Stimulated activated effector memory CD8-positive, alpha-beta T cell treated with anti-CD3 and anti-CD28 coated beads, Interleukin-12 subunit alpha, Interleukin-12 subunit beta, amount 100 ng/mL, for 72 hours (primary cell): ENCODE results near the gene CD200.
"Not testable (repeated sequence)": the region's sequence is repeated elsewhere in the genome, so short reads cannot be mapped to it uniquely, and the experiment has no call there.

Source experiments
- ATAC-seq: fragments of 150-1000 bp; cut with Tn5 transposase; 2 replicates; pipeline ENCODE4 v1.10.0; 2021
- DNase-seq, 2 donors: peaks; one replicate each; pipeline ENCODE4 v3.0.0; 2021 to 2022; ENCODE audit warnings: low spot score in 2 of 2
- H3K27ac Mint-ChIP-seq: one replicate; pipeline ENCODE4 v1.8.0; 2022; ENCODE audit warnings: mild to moderate bottlenecking, mixed read lengths
- H3K36me3 Mint-ChIP-seq: one replicate; pipeline ENCODE4 v1.8.0; 2022; ENCODE audit warnings: mild to moderate bottlenecking, mixed read lengths
- H3K4me1 Mint-ChIP-seq: one replicate; pipeline ENCODE4 v1.8.0; 2022; ENCODE audit warnings: mixed read lengths
- H3K4me3 Mint-ChIP-seq: one replicate; pipeline ENCODE4 v1.8.0; 2022; ENCODE audit warnings: mild to moderate bottlenecking, mixed read lengths
- H3K9me3 Mint-ChIP-seq: one replicate; pipeline ENCODE4 v1.8.0; 2022; ENCODE audit warnings: mixed read lengths

The CD200 gene

GRCh38 chr3:112384769-112385168, 51.8 kb downstream of the CD200 start:
- H3K9me3 Mint-ChIP-seq = no peaks in the 10 kb centered on the region
- peak; percentile 68 for ATAC-seq
- no peak overlapping the region for H3K4me3 Mint-ChIP-seq
- no peak for DNase-seq
- H3K36me3 Mint-ChIP-seq = no peaks in the 10 kb centered on the region
- peak overlapping the region; percentile 18 for H3K27ac Mint-ChIP-seq
- H3K4me1 Mint-ChIP-seq = peaks cover 14% of the 10 kb centered on the region

- ATAC-seq (no peak), DNase-seq (no peak)
- Mint-ChIP-seq H3K27ac (no peak overlapping the region), H3K4me3 (no peak overlapping the region), H3K36me3 (no peaks in the 10 kb centered on the region), H3K9me3 (peaks cover 4% of the 10 kb centered on the region), H3K4me1 (peaks cover 22% of the 10 kb centered on the region)
Measured at GRCh38 chr3:112388972-112389371, 56.0 kb downstream of the CD200 start.

GRCh38 chr3:112389961-112390360, 57.0 kb downstream of the CD200 start:
- H3K9me3 Mint-ChIP-seq = peaks cover 4% of the 10 kb centered on the region
- no peaks in the 10 kb centered on the region for H3K36me3 Mint-ChIP-seq
- ATAC-seq (no peak), DNase-seq (no peak)
- H3K4me1 Mint-ChIP-seq = peaks cover 17% of the 10 kb centered on the region
- H3K27ac Mint-ChIP-seq = no peak overlapping the region
- no peak overlapping the region for H3K4me3 Mint-ChIP-seq

GRCh38 chr3:112390783-112391641, 58.1 kb downstream of the CD200 start:
- H3K27ac Mint-ChIP-seq = no peak overlapping the region

GRCh38 chr3:112391648-112392047, 58.7 kb downstream of the CD200 start:
- Mint-ChIP-seq H3K4me3 (no peak overlapping the region), H3K27ac (no peak overlapping the region), H3K4me1 (peaks cover 8% of the 10 kb centered on the region), H3K36me3 (no peaks in the 10 kb centered on the region), H3K9me3 (peaks cover 4% of the 10 kb centered on the region)
- ATAC-seq (no peak), DNase-seq (no peak)

More at GRCh38 chr3:112390783-112391641, 58.1 kb downstream of the CD200 start:
- no peak overlapping the region for H3K4me3 Mint-ChIP-seq
- DNase-seq = no peak
- peaks cover 8% of the 10 kb centered on the region for H3K4me1 Mint-ChIP-seq
- no peaks in the 10 kb centered on the region for H3K36me3 Mint-ChIP-seq
- peak; percentile 61 for ATAC-seq
- peaks cover 4% of the 10 kb centered on the region for H3K9me3 Mint-ChIP-seq

- Mint-ChIP-seq H3K4me3 (no peak overlapping the region), H3K9me3 (peaks cover 4% of the 10 kb centered on the region), H3K4me1 (peaks cover 8% of the 10 kb centered on the region), H3K27ac (no peak overlapping the region), H3K36me3 (no peaks in the 10 kb centered on the region)
- DNase-seq = no peak
- ATAC-seq = no peak
Measured at GRCh38 chr3:112392393-112393359, 59.7 kb downstream of the CD200 start.

- ATAC-seq = no peak
- peaks cover 8% of the 10 kb centered on the region for H3K4me1 Mint-ChIP-seq
- H3K4me3 Mint-ChIP-seq = no peak overlapping the region
- no peak overlapping the region for H3K27ac Mint-ChIP-seq
- no peaks in the 10 kb centered on the region for H3K36me3 Mint-ChIP-seq
- H3K9me3 Mint-ChIP-seq = peaks cover 4% of the 10 kb centered on the region
- DNase-seq = no peak
Measured at GRCh38 chr3:112393360-112393728, 60.4 kb downstream of the CD200 start.

- peaks cover 4% of the 10 kb centered on the region for H3K9me3 Mint-ChIP-seq
- no peak overlapping the region for H3K27ac Mint-ChIP-seq
- no peaks in the 10 kb centered on the region for H3K36me3 Mint-ChIP-seq
- DNase-seq (no peak), ATAC-seq (no peak)
- H3K4me3 Mint-ChIP-seq = no peak overlapping the region
- peaks cover 8% of the 10 kb centered on the region for H3K4me1 Mint-ChIP-seq
Measured at GRCh38 chr3:112394003-112394640, 61.2 kb downstream of the CD200 start.

- Mint-ChIP-seq H3K27ac (no peak overlapping the region), H3K9me3 (peaks cover 4% of the 10 kb centered on the region), H3K36me3 (no peaks in the 10 kb centered on the region), H3K4me3 (no peak overlapping the region), H3K4me1 (peaks cover 8% of the 10 kb centered on the region)
- DNase-seq = no peak
- ATAC-seq = no peak
Measured at GRCh38 chr3:112395181-112395895, 62.4 kb downstream of the CD200 start.

- H3K4me1 Mint-ChIP-seq = peaks cover 8% of the 10 kb centered on the region
- H3K9me3 Mint-ChIP-seq = peaks cover 4% of the 10 kb centered on the region
- H3K27ac Mint-ChIP-seq = no peak overlapping the region
- DNase-seq (no peak), ATAC-seq (no peak)
- no peaks in the 10 kb centered on the region for H3K36me3 Mint-ChIP-seq
- H3K4me3 Mint-ChIP-seq = no peak overlapping the region
Measured at GRCh38 chr3:112395896-112396290, 62.9 kb downstream of the CD200 start.

GRCh38 chr3:112397556-112397955, 64.6 kb downstream of the CD200 start:
- no peak overlapping the region for H3K4me3 Mint-ChIP-seq
- DNase-seq (no peak), ATAC-seq (no peak)
- no peak overlapping the region for H3K27ac Mint-ChIP-seq
- peaks cover under 1% of the 10 kb centered on the region for H3K9me3 Mint-ChIP-seq
- H3K36me3 Mint-ChIP-seq = no peaks in the 10 kb centered on the region
- H3K4me1 Mint-ChIP-seq = no peaks in the 10 kb centered on the region

- H3K9me3 Mint-ChIP-seq = no peaks in the 10 kb centered on the region
- ATAC-seq (no peak), DNase-seq (no peak)
- H3K36me3 Mint-ChIP-seq = no peaks in the 10 kb centered on the region
- no peak overlapping the region for H3K4me3 Mint-ChIP-seq
- H3K27ac Mint-ChIP-seq = no peak overlapping the region
- H3K4me1 Mint-ChIP-seq = no peaks in the 10 kb centered on the region
Measured at GRCh38 chr3:112399064-112399463, 66.1 kb downstream of the CD200 start.

- not testable (repeated sequence) for ATAC-seq, H3K36me3 Mint-ChIP-seq, H3K4me3 Mint-ChIP-seq, DNase-seq, H3K27ac Mint-ChIP-seq, H3K9me3 Mint-ChIP-seq, H3K4me1 Mint-ChIP-seq
Measured at GRCh38 chr3:112399554-112399953, 66.6 kb downstream of the CD200 start.

GRCh38 chr3:112400317-112400716, 67.4 kb downstream of the CD200 start:
- H3K27ac Mint-ChIP-seq, ATAC-seq, DNase-seq, H3K4me3 Mint-ChIP-seq, H3K9me3 Mint-ChIP-seq, H3K36me3 Mint-ChIP-seq, H3K4me1 Mint-ChIP-seq: not testable (repeated sequence)

- H3K4me3 Mint-ChIP-seq = no peak overlapping the region
- no peaks in the 10 kb centered on the region for H3K36me3 Mint-ChIP-seq
- no peak overlapping the region for H3K27ac Mint-ChIP-seq
- H3K9me3 Mint-ChIP-seq = no peaks in the 10 kb centered on the region
- no peaks in the 10 kb centered on the region for H3K4me1 Mint-ChIP-seq
- no peak for ATAC-seq
- DNase-seq = no peak
Measured at GRCh38 chr3:112401617-112402016, 68.7 kb downstream of the CD200 start.
